Endothelial cell of umbilical vein (primary cell): ENCODE measurements around the gene LDHAL6B. TPM values are rescaled to one million over a fixed set of nuclear protein-coding genes. Genes with fewer than 3 reads are reported as not detected.

Experiments
- BruUV-seq: library from RNA; stranded (reverse); fragments of 400-500 nt; replicated peaks from 2 replicates; lab custom pipeline; 2021; lab: Mats Ljungman, UMichigan
- CTCF ChIA-PET: fragments of 300-600, 350-600 bp; sonication (Branson Sonifier 250); formaldehyde crosslinking; loops from one replicate; lab custom pipeline; 2021; ENCODE audit warnings: antibody characterized with exemption, inconsistent platforms; lab: Charles Lee
- POLR2A ChIA-PET: fragments of 300-600, 350-600 bp; sonication (Branson Sonifier 250); formaldehyde crosslinking; loops from one replicate; lab custom pipeline; 2021; ENCODE audit warnings: antibody characterized with exemption, inconsistent platforms; lab: Charles Lee
- DNase-seq: peaks from one replicate; pipeline ENCODE4 v3.0.0-alpha.2; 2011; ENCODE audit warnings: low read depth, low spot score
- FAIRE-seq: peaks from 2 replicates; lab custom pipeline; 2011; peaks lifted over from hg19 to GRCh38; lab: Jason Lieb, UNC
- H2AFZ ChIP-seq: 2 replicates; pipeline ENCODE4 v1.6.0; 2012; ENCODE audit warnings: low read depth, low read length, control low read depth, inconsistent platforms
- H3K27ac ChIP-seq: 2 replicates; pipeline ENCODE4 v1.5.1; 2011; ENCODE audit warnings: low read depth, mild to moderate bottlenecking, control low read depth, low read length, moderate library complexity; ENCODE audit not compliant: insufficient read depth
- H3K27me3 ChIP-seq, 2 experiments: 2 replicates each; pipeline versions ENCODE4 v1.6.0 to v1.6.1; 2011; ENCODE audit warnings: low read length in 2 of 2, mixed read lengths in 1 of 2; ENCODE audit not compliant: control insufficient read depth in 2 of 2, insufficient read depth in 2 of 2
- H3K36me3 ChIP-seq, 2 experiments: 2 replicates in 1 of 2; 3 replicates in 1 of 2; pipeline ENCODE4 v1.5.1; 2011; ENCODE audit warnings: low read length in 2 of 2, mild to moderate bottlenecking in 1 of 2, moderate library complexity in 1 of 2; ENCODE audit not compliant: control insufficient read depth in 2 of 2, insufficient read depth in 2 of 2; ENCODE audit errors: extremely low read depth in 1 of 2
- H3K4me1 ChIP-seq: 3 replicates; pipeline ENCODE4 v1.5.1; 2011; ENCODE audit warnings: mild to moderate bottlenecking, low read length; ENCODE audit not compliant: control insufficient read depth, insufficient read depth; ENCODE audit errors: extremely low read depth
- H3K4me2 ChIP-seq: 2 replicates; pipeline ENCODE4 v1.6.1; 2011; ENCODE audit warnings: low read length, control low read depth, mixed read lengths; ENCODE audit not compliant: insufficient read depth
- H3K4me3 ChIP-seq, 3 experiments: fragments of 200-600 bp in 1 of 3; sonication (generic), shearing (Covaris generic) in 1 of 3; replicated peaks in 1 of 3; 2 replicates each; pipeline ENCODE4 v1.5.1; 2011 to 2016; ENCODE audit warnings: control low read depth in 3 of 3, low read length in 3 of 3, mild to moderate bottlenecking in 2 of 3, inconsistent platforms in 1 of 3, low read depth in 1 of 3, moderate library complexity in 1 of 3; ENCODE audit not compliant: insufficient read depth in 1 of 3
- H3K79me2 ChIP-seq: 2 replicates; pipeline ENCODE4 v1.6.0; 2012; ENCODE audit warnings: low read length, inconsistent platforms; ENCODE audit not compliant: control insufficient read depth, insufficient read depth
- H3K9ac ChIP-seq: replicated peaks from 2 replicates; pipeline ENCODE3; 2011; ENCODE audit warnings: low read length, control low read depth; ENCODE audit not compliant: insufficient read depth; ENCODE audit errors: extremely low read depth
- H3K9me1 ChIP-seq: replicated peaks from 3 replicates; pipeline ENCODE4 v1.6.0; 2011; ENCODE audit warnings: mild to moderate bottlenecking, low read length; ENCODE audit not compliant: control insufficient read depth, insufficient read depth; ENCODE audit errors: extremely low read depth
- H3K9me3 ChIP-seq: replicated peaks from 2 replicates; pipeline ENCODE4 v1.5.1; 2012; ENCODE audit warnings: low read length, inconsistent platforms; ENCODE audit not compliant: control insufficient read depth, insufficient read depth
- H4K20me1 ChIP-seq: replicated peaks from 2 replicates; pipeline ENCODE3; 2011; ENCODE audit warnings: mild to moderate bottlenecking, low read length; ENCODE audit not compliant: control insufficient read depth, insufficient read depth; ENCODE audit errors: extremely low read depth
- EZH2 ChIP-seq: IDR thresholded peaks from 2 replicates; pipeline ENCODE4 v1.6.1; 2012; ENCODE audit warnings: borderline replicate concordance, low read depth, mild to moderate bottlenecking, moderate library complexity, low read length, inconsistent platforms; ENCODE audit not compliant: severe bottlenecking
- MAX ChIP-seq: IDR thresholded peaks from 2 replicates; pipeline ENCODE4 v1.6.1; 2011; ENCODE audit not compliant: insufficient read depth, insufficient read length
- POLR2A ChIP-seq: IDR thresholded peaks from 2 replicates; pipeline ENCODE4 v1.6.1; 2012; ENCODE audit warnings: low read depth, mild to moderate bottlenecking, control low read depth, low read length
- POLR2AphosphoS5 ChIP-seq: IDR thresholded peaks from 2 replicates; pipeline ENCODE4 v1.6.1; 2012; ENCODE audit warnings: low read depth, mild to moderate bottlenecking, control low read depth, low read length, moderate library complexity; ENCODE audit not compliant: insufficient read depth
- dilution Hi-C: fragments of 300-500 bp; cut with MboI; formaldehyde crosslinking; loops from one replicate; pipeline ENCODE4 v1.15.0; 2019; ENCODE audit warnings: low sequenced_read_pairs; ENCODE audit not compliant: extremely low pct_ligation_motif_present
- intact Hi-C: fragments of 100-400 bp; cut with micrococcal nuclease; formaldehyde crosslinking; loops from one replicate; pipeline ENCODE4 v1.10.0; 2022
- polyA plus RNA-seq, 4 experiments: library from polyadenylated mRNA; depleted of rRNA in 3 of 4; stranded (reverse) in 3 of 4; unstranded in 1 of 4; fragments of >200 nt; gene quantifications; 2 replicates each; pipeline versions ENCODE4 v1.2.1 to v1.2.3, GENCODE V29; 2011 to 2012; ENCODE audit warnings: missing spikeins in 1 of 4
- total RNA-seq: library from RNA; stranded (reverse); gene quantifications from 2 replicates; pipeline ENCODE4 v1.2.3, GENCODE V29; 2021

LDHAL6B gene
- total and polyA plus RNA-seq, 2 donors (not counting 3 experiments of a cell fraction or from before 2014, with no cell fraction given): not detected

- intact Hi-C loops: loop anchor here (1.0 to 2.0 kb wide), 4 partner anchors 59 to 319 kb away; no protein-coding TSS in a partner anchor
Measured at GRCh38 chr15:59174151-59174834, 32.4 kb upstream of the LDHAL6B start.

More at GRCh38 chr15:59174151-59174834, 32.4 kb upstream of the LDHAL6B start:
- Histone ChIP-seq H2AFZ (no peak overlapping the region), H3K79me2 (no peaks in the 10 kb centered on the region), H3K9me3 (no peaks in the 10 kb centered on the region), H3K9ac (peak overlapping the region; percentile 17), H3K27me3 (no peaks in the 10 kb centered on the region), H4K20me1 (no peaks in the 10 kb centered on the region), H3K4me2 (peak overlapping the region; percentile 3), H3K27ac (peak overlapping the region; percentile 62), H3K9me1 (no peaks in the 10 kb centered on the region), H3K4me1 (peaks cover 37% of the 10 kb centered on the region), H3K36me3 (peaks cover 10 to 11% of the 10 kb centered on the region in 2 experiments), H3K4me3 (no peak overlapping the region)
- TF ChIP-seq POLR2A: no peak
- peak; percentile 39 for TF ChIP-seq POLR2AphosphoS5
- no peak for TF ChIP-seq MAX
- TF ChIP-seq EZH2: no peak
- FAIRE-seq (no peak), DNase-seq (peak; percentile 33)
- ChIA-PET CTCF (interaction anchor here (0.6 to 2.0 kb wide), 19 partner anchors 9 to 355 kb away, joined by 3 to 14 read pairs (median 5); partner anchors contain the start of gene MYO1E), POLR2A (interaction anchor here (1.4 kb wide), 1 partner anchor 199 kb away, joined by 4 read pairs; the partner anchor contains the start of gene MYO1E)
- dilution Hi-C loops: no loop called here
- TSS peak; percentile 53 for BruUV-seq
